Stimulated activated CD8-positive, alpha-beta memory T cell treated with anti-CD3 and anti-CD28 coated beads, Interleukin-12 subunit alpha, Interleukin-12 subunit beta, amount 100 ng/mL, for 24 hours (primary cell): ENCODE results near the gene MRPL17.

Source experiments
- DNase-seq: peaks from one replicate; pipeline ENCODE4 v3.0.0-alpha.2; 2020; ENCODE audit errors: extremely low read depth

Gene MRPL17

DNA sequence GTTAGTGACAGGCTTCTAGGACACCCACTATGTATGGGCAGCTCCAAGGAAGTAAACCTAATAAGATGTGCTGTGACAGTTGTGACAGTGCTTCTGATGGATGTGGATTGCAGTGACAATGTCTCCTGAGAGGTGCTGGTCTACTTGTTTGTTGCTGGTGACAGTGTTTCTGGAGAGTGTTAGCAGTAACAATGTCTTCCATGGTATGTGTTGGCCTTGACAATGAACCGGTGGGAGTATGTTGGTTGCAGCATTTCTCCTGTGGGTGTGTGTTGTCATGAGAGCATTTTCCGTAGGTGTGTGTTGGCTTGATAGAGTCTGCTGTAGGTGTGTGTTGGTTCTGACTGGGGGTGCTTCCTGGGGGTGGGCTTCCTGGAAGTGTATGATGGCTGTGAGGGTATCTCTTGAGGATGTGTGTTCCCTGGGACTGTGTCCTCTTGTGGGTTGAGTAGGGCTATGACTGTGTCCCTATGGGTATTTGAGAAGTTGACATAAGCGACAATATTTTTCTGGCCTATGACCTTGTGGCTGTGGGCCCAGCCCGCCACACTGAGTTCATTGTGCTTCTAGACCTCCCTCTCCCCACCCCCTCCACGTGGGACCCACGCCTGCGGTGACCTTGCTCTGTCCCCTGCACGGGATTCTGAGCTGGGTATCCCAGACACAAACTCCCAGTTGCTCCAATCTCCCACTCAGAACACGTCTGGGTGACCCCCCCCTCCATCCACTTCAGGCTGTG is 28.7 kb downstream of the MRPL17 start:
- DNase-seq: no peak

DNA sequence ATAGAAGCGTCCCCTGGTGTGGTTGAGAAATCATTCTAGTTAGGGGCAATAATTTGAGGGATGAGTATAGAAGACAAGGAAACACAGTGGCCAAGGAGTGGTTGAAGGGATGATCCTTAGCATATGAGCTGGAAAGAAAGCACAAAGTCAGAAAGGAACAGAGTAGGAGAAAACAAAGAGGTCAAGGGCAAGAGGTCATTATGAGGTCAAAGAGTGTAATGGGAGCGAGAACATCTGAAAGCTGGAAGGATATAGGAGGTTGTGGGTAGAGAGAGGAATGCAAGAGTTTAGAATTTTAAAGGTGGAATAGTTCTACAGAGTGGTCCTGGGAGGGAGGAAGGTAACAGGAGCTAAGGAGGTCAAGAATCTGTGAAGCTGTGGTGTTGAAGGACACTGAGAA is 29.5 kb downstream of the MRPL17 start:
- no peak for DNase-seq

DNA sequence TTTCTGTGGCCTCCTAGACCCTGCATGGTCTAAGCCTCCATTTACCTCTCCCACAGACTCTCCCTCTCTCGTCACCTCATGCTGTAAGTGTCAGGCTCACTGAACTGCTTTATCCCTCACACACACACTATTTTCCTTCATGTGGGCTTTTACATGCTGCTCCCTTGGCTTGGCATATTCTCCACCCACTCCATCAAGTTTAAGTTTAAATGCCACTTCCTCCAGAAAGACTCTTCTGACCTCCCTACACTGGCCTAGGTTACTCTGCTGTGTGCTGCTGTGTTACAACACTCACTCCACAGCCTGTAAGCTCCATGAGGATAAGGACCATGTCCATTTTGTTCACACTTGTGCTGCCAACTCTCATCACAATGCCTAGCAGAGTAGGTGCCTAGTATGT is 30.0 kb downstream of the MRPL17 start:
- no peak for DNase-seq

DNA sequence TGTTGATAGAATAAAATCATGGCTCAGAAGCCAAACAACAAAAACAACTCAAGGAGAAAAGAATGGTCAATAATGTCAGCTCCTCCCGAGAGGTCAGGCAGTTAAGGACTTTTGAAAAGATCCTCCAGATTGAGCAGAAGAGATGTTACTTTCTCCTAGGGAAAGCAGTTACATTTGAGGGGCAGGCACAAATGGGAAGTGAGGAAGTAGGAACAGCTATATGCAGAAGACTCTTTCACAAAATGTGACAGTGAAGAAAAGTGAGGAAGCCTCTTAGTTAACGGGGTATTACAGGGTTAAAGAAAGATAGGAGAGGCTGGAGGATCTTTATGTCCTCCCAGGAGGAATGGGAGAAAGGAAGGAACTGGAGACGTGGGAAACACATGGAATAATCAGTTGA is 31.0 kb downstream of the MRPL17 start:
- no peak for DNase-seq

DNA sequence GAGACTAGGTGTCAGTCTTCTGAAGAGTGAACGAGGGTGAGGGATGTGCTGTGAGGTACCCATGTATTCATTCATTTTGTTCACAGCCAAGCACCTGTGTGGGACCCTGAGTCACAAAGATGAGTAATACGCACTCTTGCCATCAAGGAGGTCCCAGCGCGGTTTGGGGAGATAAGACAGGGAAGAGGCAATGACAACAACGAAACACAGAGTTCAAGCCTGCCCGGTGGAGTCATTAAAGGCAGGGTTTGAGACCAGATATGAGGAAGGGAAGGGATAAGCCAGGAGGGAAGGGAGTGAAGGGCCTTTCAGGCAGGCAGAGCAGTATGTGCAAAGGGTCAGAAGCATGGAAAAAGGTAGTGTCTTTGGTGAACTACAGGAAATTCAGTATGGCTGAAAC is 32.2 kb downstream of the MRPL17 start:
- no peak for DNase-seq

DNA sequence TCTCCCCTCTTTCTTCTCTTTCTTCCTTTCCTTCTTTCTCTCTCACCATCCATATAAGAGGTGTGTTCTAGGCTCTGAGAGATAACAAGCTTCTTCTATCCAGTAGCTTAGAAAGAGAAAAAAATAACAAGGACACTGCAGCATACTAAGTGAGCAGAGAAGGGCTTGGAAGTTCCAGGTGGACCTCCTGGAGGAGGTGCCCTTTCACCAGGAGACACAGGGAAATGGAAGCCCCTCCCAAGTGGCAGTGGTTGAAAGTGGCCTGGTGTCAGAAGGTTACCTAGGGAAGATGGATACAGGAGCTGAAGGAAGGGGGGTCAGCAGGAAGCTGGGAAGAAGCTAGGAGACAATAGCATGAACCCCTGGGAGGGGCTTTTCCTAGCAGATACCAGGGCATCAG is 33.0 kb downstream of the MRPL17 start:
- DNase-seq: no peak

GRCh38 chr11:6648501-6648900 is 34.6 kb downstream of the MRPL17 start:
- no peak for DNase-seq

DNA sequence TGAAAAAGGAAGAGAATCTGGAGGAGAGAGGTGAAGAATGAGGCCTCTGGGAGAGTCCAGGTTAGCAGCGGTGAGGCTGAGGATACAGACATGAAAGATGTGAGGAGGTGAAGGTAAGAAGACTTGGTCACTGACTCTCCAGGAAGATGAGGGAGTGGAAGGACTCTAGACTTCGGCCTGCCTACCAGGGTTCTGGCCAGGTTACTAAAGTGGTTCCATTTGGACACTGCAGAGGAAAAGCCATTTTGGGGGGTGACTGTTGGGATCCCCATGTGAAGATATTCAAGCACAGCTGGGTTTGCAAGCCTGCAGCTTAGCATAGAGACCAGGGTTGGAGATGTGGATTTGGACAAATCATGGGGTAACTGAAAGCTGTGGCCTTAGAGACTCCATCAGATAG is 35.3 kb downstream of the MRPL17 start:
- DNase-seq: no peak

GRCh38 chr11:6646918-6647679 is 36.0 kb downstream of the MRPL17 start:
- no peak for DNase-seq

DNA sequence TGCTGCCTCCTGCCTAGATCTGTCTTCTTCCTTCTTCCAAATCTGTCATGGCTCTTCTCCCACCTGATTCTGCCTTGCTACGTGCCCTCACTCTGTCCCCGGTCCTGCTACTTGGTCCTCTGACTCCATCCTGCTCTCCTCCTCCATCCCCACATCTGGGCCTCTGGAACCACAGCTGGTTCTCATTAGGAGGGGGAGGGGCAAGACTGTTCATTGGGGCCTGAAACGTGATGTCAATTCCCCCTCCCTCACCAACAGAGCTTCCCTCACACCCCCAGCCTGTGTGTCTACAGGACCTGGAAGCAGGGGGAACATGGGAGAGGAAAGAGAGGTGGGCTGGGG is 36.6 kb downstream of the MRPL17 start:
- no peak for DNase-seq

DNA sequence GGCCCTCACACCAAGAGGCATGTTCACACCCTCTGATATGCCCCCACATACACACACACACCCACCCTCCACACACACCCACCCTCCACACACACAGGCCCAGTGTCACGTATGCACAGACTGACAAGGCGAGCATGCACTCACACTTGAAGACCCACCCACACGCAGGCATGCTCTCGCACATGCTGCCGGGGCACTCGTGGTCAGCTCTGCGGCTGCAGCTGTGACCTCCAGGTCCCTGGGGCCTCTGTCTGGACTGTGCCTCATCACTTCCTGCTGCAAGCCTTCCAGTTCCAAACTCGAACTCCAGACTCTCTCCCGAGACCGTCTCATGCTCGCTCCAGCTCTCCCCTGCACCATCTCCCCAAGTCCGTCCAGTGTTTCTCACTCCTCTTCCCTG is 37.1 kb downstream of the MRPL17 start:
- no peak for DNase-seq

DNA sequence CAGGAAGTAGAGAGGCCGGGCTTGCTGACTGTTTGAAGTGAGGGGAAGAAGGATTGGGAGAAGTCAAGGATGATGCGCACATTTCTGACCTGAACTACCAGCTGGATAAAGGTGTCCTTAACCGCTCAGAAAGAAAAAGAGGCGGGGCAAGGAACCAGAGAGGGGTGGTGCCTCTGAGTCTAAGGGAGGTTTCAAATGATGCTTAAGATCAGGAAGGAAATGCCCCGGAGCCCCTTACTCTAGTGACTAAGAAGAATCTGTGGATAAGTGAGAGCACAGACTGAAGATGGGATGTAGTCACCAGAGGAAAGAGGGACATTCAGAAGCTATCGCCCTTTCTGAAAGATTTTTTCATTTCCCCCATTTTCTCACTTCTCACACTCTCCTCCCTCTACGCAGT is 40.2 kb downstream of the MRPL17 start:
- no peak for DNase-seq

- no peak for DNase-seq
These were observed 42.0 kb downstream of the MRPL17 start for GRCh38 chr11:6640985-6641701.

GRCh38 chr11:6640036-6640984 is 42.8 kb downstream of the MRPL17 start:
- no peak for DNase-seq

DNA sequence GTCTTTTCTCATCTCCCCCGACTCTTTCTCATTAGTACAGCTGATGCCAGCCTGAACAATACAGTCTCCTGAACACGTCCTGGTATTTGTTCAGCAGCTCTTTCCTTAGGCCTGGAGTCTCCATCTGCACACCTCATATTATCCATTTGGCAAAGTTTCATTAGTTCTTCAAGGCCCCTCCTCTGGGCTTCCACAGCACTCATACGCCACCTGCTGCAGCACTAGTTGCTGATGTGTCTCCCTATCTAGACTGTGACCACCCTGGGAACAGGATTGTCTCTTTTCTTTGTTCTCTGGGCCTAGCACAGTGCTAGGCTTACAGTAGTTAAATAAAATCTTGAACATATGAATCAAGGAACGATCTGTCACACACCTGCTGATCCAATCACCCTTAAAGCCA is 44.7 kb downstream of the MRPL17 start:
- no peak for DNase-seq

- no peak for DNase-seq
These were observed 45.3 kb downstream of the MRPL17 start for GRCh38 chr11:6637871-6638270.

DNA sequence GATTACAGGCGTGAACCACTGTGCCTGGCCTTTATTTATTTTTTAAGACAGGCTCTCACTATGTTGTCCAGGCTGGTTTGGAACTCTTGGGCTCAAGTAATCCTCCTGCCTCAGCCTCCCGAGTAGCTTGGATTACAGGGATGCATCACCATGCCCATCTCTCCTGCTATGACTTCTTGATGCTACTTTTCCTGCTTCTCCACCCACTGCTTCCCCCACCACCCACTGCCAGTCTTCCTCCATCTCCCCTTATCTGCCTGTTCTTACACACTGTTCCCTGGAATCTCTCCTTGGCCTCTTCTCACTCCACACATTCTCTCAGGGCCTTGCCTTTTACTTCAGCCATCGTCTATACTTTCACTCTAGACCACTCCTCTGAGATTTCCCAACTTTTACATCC is 46.7 kb downstream of the MRPL17 start:
- DNase-seq: no peak

DNA sequence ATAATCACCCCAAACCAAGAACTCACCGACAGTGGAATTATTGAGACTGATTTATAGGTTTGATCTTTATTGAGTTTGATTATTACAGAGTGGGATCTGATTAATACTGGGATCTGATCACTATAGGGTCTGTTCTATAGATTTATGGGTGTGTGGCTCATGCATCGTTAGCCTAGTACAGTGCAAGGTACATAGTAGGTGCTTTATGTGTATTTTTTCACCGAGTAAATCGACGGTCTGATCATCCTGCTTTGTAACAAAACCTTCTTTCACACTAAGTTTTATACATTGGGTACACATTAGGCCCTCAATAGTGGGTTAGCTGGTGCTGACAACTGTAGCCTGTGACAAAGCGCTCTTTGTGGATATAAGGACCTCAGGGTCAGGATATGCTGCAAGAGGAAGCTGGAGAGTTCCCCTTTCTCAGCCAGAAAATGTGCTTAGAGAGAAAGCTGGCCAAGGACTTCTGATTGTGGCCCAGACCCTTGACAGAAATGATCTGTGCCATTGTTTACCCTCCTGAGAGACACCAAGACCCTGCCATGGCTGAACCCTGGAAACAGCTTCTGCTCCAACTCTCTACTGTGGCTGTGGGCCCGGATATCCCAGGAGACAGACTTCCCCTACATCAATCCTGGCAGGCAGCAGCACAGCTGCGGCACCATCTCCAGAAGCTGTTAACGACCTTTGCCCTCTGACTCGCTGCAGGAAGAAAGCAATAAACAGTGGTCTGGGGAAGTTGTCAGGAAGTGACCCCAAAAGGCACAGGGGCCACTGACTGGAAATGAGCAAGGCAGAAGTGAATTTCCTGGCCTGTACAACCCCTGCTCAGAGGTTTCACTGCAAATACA is 47.8 kb downstream of the MRPL17 start:
- DNase-seq: no peak

DNA sequence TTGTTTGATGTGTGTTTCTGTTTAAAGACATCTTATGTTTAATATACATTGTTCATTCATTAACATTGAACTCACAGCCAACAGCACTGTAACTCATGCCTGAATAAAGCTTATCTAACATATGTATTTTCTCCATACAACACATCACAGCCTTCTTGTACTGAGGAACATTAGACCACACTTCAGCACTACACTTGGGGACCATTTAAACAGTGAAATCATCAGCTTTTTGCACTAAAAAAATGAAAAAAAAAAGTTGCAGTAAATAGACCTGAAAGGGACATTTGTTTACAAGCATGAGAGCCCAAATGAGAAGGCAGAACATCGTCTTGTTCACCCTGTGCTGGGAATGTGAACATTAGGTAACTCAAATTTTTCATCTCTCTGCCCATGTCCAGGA is 48.6 kb downstream of the MRPL17 start:
- DNase-seq: no peak

DNA sequence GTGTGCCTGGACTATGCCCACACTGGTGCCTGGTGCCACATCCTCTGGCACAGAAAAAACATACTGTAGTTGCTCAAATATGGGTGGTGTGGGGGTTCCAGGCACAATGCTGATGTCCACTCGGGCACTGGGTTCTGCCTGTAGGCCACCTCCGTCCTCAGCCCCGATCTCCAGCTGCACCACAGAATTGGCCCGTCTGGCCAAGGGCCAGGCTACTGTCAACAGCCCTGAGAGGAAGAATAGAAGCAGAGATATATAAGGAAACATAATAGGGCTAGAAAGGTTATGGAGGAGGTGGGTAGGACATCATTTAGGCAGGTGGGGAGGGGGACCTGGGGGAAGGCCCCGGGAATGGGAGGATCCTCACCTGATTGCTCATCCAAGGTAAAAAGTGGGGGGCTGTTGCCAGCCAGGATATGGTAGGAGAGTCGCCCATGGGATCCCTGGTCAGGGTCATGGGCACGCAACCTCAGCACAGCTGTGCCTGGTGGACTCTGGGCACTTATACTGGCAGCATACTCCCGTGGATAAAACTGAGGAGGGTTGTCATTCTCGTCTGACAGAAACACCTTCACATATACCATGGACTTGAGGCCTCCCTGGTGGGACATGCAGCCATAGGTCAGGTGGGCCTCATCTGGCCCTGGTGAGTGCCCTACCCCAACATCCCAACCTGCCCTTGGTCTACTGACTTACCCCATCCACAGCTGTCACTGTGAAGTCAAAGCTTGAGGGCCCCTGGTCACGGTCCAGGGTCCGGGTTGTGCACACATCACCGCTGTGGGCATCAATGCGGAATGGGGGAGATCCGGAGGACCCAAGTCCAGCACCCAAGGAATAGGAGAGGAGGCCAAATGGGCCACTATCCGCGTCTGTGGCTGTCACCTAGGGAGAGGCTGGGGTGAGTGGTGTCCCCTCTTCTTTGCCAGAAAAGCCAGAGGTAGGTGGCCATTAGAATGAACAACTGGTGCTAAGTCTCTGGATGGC is 49.4 kb downstream of the MRPL17 start:
- DNase-seq: no peak
